ENCODE measurements around the gene TIMM17A.

Gene TIMM17A

DNA sequence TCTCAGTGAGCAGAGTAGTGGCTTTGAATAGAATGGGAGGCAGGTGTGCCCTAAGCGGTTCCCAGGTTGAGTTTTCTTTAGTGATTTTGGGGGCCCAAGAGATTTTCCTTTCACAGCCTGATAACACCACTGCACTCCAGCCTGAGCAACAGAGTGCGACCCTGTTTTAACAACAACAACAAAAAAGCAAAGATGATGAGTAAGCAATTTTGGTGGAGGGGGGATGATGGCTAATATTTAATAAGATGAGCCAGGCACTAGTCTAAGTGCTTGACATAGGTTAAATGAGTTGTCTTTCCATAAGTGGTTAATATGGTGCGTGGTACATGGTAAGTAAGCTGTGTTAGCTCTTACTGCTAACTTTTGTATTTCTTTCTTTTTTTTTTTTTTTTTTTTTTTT lies 29.1 kb downstream of the TIMM17A start:
- Histone ChIP-seq H3K4me1 (ENCODE audit: insufficient read depth, low read length, severe bottlenecking) (peaks cover 7% of the 10 kb centered on the region), H3F3A (ENCODE audit: insufficient read depth, low read length) (no peaks in the 10 kb centered on the region), H3K9me2 (ENCODE audit: low read depth, low read length) (no peaks in the 10 kb centered on the region), H3K27me3 (ENCODE audit: insufficient read depth, low read length) (no peaks in the 10 kb centered on the region; the same call in 1 of the 2 replicates), H4K20me1 (ENCODE audit: insufficient read depth, low read length) (no peaks in the 10 kb centered on the region), H3K4me3 (ENCODE audit: low read depth, low read length, poor library complexity, severe bottlenecking) (no peak overlapping the region), H3K79me2 (ENCODE audit: insufficient read depth, low read length) (no peaks in the 10 kb centered on the region), H2AFZ (ENCODE audit: low read length) (no peak overlapping the region), H3K4me2 (ENCODE audit: low read length) (no peak overlapping the region), H3K9me3 (ENCODE audit: low read length) (no peaks in the 10 kb centered on the region), H3K27ac (ENCODE audit: low read depth, low read length, poor library complexity, severe bottlenecking) (no peak overlapping the region), H3K36me3 (ENCODE audit: insufficient read depth, low read length) (no peaks in the 10 kb centered on the region), H3K9ac (ENCODE audit: low read length) (no peak overlapping the region)
- TF ChIP-seq, protein P1, sequence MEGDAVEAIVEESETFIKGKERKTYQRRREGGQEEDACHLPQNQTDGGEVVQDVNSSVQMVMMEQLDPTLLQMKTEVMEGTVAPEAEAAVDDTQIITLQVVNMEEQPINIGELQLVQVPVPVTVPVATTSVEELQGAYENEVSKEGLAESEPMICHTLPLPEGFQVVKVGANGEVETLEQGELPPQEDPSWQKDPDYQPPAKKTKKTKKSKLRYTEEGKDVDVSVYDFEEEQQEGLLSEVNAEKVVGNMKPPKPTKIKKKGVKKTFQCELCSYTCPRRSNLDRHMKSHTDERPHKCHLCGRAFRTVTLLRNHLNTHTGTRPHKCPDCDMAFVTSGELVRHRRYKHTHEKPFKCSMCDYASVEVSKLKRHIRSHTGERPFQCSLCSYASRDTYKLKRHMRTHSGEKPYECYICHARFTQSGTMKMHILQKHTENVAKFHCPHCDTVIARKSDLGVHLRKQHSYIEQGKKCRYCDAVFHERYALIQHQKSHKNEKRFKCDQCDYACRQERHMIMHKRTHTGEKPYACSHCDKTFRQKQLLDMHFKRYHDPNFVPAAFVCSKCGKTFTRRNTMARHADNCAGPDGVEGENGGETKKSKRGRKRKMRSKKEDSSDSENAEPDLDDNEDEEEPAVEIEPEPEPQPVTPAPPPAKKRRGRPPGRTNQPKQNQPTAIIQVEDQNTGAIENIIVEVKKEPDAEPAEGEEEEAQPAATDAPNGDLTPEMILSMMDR (IDR thresholded peaks at IDR 0.05; ENCODE audit: low read length) = no peak
- TF ChIP-seq EZH2 (IDR thresholded peaks at IDR 0.05; ENCODE audit: borderline replicate concordance, low read length) = no peak

DNA sequence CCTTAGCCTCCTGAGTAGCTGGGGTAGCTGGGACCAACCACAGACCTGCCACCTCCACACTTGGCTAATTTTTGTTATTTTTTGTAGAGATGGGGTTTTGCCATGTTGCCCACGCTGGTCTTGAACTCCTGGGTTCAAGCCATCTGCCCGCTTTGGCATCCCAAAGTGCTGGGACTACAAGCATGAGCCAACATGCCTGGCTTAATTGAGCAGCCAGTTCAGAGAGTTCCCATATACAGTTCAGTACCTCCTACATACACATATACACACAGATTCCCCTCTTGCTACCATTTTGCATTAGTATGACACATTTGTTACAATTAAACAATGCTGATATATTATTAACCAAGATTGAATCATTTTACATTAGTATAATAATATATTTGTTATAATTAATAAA lies 30.1 kb downstream of the TIMM17A start:
- Histone ChIP-seq H3K9ac (ENCODE audit: low read length) (no peak overlapping the region), H3K4me2 (ENCODE audit: low read length) (no peak overlapping the region)

DNA sequence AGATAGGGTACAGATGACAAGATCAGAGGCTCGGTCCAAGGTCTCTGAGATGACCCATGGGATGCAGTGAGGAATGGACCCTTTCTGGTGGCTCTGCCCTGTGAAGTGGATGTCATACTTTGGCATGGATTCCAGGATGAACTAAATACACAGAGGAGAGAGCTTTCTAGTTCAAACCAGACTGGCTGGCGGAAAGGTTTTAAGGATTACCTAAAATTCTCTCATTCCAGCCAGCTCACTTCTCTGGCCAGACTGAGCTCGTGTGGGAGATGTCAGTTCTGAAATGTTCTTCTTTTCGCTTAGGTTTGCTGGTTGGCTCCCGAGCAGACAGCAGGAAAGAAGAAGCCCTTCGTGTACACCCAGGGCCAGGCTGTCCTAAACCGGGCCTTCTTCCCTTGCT lies 33.3 kb downstream of the TIMM17A start:
- H3K27ac ChIP-seq (ENCODE audit: low read depth, low read length, poor library complexity, severe bottlenecking) = no peak overlapping the region
- H3K9ac ChIP-seq (ENCODE audit: low read length) = no peak overlapping the region
- H3K79me2 ChIP-seq (ENCODE audit: insufficient read depth, low read length) = no peaks in the 10 kb centered on the region
- H3K4me2 ChIP-seq (ENCODE audit: low read length) = no peak overlapping the region
- H3K9me3 ChIP-seq (ENCODE audit: low read length) = no peaks in the 10 kb centered on the region
- no peak overlapping the region for H2AFZ ChIP-seq (ENCODE audit: low read length)
- no peaks in the 10 kb centered on the region for H3F3A ChIP-seq (ENCODE audit: insufficient read depth, low read length)
- H3K4me1 ChIP-seq (ENCODE audit: insufficient read depth, low read length, severe bottlenecking) = no peaks in the 10 kb centered on the region
- TF ChIP-seq EZH2 (IDR thresholded peaks at IDR 0.05; ENCODE audit: borderline replicate concordance, low read length) = no peak
- TF ChIP-seq, protein P1 (IDR thresholded peaks at IDR 0.05; ENCODE audit: low read length) = no peak
- H3K36me3 ChIP-seq (ENCODE audit: insufficient read depth, low read length) = peaks cover 6% of the 10 kb centered on the region; the same call in 1 of the 2 replicates
- H4K20me1 ChIP-seq (ENCODE audit: insufficient read depth, low read length) = no peaks in the 10 kb centered on the region
- H3K9me2 ChIP-seq (ENCODE audit: low read depth, low read length) = no peaks in the 10 kb centered on the region
- H3K4me3 ChIP-seq (ENCODE audit: low read depth, low read length, poor library complexity, severe bottlenecking) = no peak overlapping the region
- H3K27me3 ChIP-seq (ENCODE audit: insufficient read depth, low read length) = no peaks in the 10 kb centered on the region

More for the DNA sequence above, 30.1 kb downstream of the TIMM17A start:
- no peak overlapping the region for H2AFZ ChIP-seq (ENCODE audit: low read length)
- H3K27ac ChIP-seq (ENCODE audit: low read depth, low read length, poor library complexity, severe bottlenecking) = no peak overlapping the region
- H3K79me2 ChIP-seq (ENCODE audit: insufficient read depth, low read length) = no peaks in the 10 kb centered on the region
- no peaks in the 10 kb centered on the region for H4K20me1 ChIP-seq (ENCODE audit: insufficient read depth, low read length)
- no peak for TF ChIP-seq EZH2 (IDR thresholded peaks at IDR 0.05; ENCODE audit: borderline replicate concordance, low read length)
- TF ChIP-seq, protein P1 (IDR thresholded peaks at IDR 0.05; ENCODE audit: low read length) = no peak
- no peaks in the 10 kb centered on the region for H3K9me3 ChIP-seq (ENCODE audit: low read length)
- H3F3A ChIP-seq (ENCODE audit: insufficient read depth, low read length) = no peaks in the 10 kb centered on the region
- no peaks in the 10 kb centered on the region for H3K27me3 ChIP-seq (ENCODE audit: insufficient read depth, low read length)
- H3K9me2 ChIP-seq (ENCODE audit: low read depth, low read length) = no peaks in the 10 kb centered on the region
- H3K4me3 ChIP-seq (ENCODE audit: low read depth, low read length, poor library complexity, severe bottlenecking) = no peak overlapping the region
- H3K4me1 ChIP-seq (ENCODE audit: insufficient read depth, low read length, severe bottlenecking) = peaks cover 7% of the 10 kb centered on the region
- H3K36me3 ChIP-seq (ENCODE audit: insufficient read depth, low read length) = peaks cover 3% of the 10 kb centered on the region; the same call in 1 of the 2 replicates
